GM12874 (cell line): ENCODE results near the gene SCN4A.
"Not testable (repeated sequence)": the region's sequence is repeated elsewhere in the genome, so short reads cannot be mapped to it uniquely, and the experiment has no call there.

Experiments
- CTCF ChIP-seq: IDR thresholded peaks from 2 replicates; pipeline ENCODE4 v1.5.1; 2011; ENCODE audit warnings: low read depth, mild to moderate bottlenecking, control low read depth, low read length, moderate library complexity; ENCODE audit not compliant: insufficient read depth

The SCN4A gene

GRCh38 chr17:63911041-63911635, 61.6 kb downstream of the SCN4A start, which contains the start of gene CSHL1:
Gene CSHL1, minus strand, starts transcription at chr17:63911258. Its CDS starts 62 bp downstream, at chr17:63911196.
- TF ChIP-seq CTCF, result no peak

GRCh38 chr17:63910096-63910495, 62.6 kb downstream of the SCN4A start:
- TF ChIP-seq CTCF, result no peak

- 0 out of 2 replicates have a peak, but pooled peaks have one; percentile 9 for TF ChIP-seq CTCF
Measured at GRCh38 chr17:63907161-63907778, 65.4 kb downstream of the SCN4A start.

GRCh38 chr17:63903787-63904201, 68.9 kb downstream of the SCN4A start:
- peak; percentile 19; the same call in 1 of the 2 replicates for TF ChIP-seq CTCF

GRCh38 chr17:63896524-63897354, 76.0 kb downstream of the SCN4A start, which contains the start of gene CSH1:
Gene CSH1, minus strand, starts transcription at chr17:63896574. Its CDS starts 63 bp downstream, at chr17:63896511.
- TF ChIP-seq CTCF, result not testable (repeated sequence)

- TF ChIP-seq CTCF, result peak; percentile 26; the same call in 1 of the 2 replicates
Measured at GRCh38 chr17:63892316-63893037, 80.2 kb downstream of the SCN4A start.
